Measurements from ENCODE around the gene NUDT21. TPM values are rescaled to one million over a fixed set of nuclear protein-coding genes. Genes with fewer than 3 reads are reported as not detected.

Gene NUDT21
- total RNA-seq, 1 donor from 2014 or later, result 45.8 TPM

DNA sequence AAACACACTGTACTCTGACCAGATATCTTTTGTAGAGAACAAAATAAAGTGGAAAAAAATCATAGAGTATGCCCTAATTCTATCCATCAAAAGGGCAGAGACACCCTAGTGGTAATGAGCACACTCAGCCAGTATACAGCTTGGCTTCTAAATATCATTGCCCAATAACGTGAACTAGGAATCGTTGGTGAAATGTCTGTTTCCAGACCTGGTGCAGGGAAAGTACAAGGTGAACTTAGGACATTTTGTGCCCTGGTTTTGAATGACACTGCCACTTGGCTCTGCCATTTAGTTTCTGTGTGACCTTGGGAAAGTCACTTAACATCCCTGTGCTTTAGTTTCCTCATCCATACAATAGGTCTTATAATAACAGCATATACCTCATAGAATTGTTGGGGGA lies 39.5 kb downstream of the NUDT21 start:
- DNase-seq (ENCODE audit: low read depth) (no peak), FAIRE-seq (no peak)
- no peak overlapping the region for H3K4me3 ChIP-seq (ENCODE audit: low read depth, low read length)
- no peak for TF ChIP-seq CTCF (IDR thresholded peaks at IDR 0.05; ENCODE audit: insufficient read depth, low read length, severe bottlenecking)
- no peaks in the 10 kb centered on the region for H3K27me3 ChIP-seq (ENCODE audit: control insufficient read depth, insufficient read depth, low read length)
- peaks cover 3% of the 10 kb centered on the region for H3K36me3 ChIP-seq (ENCODE audit: control insufficient read depth, insufficient read depth, low read length)

- TF ChIP-seq CTCF (IDR thresholded peaks at IDR 0.05; ENCODE audit: insufficient read depth, low read length, severe bottlenecking), result no peak
- Histone ChIP-seq H3K36me3 (ENCODE audit: control insufficient read depth, insufficient read depth, low read length) (peaks cover 3% of the 10 kb centered on the region), H3K27me3 (ENCODE audit: control insufficient read depth, insufficient read depth, low read length) (no peaks in the 10 kb centered on the region), H3K4me3 (ENCODE audit: low read depth, low read length) (no peak overlapping the region)
- no peak for DNase-seq (ENCODE audit: low read depth)
- no peak for FAIRE-seq
These were observed 40.0 kb downstream of the NUDT21 start for GRCh38 chr16:56411123-56411522.

DNA sequence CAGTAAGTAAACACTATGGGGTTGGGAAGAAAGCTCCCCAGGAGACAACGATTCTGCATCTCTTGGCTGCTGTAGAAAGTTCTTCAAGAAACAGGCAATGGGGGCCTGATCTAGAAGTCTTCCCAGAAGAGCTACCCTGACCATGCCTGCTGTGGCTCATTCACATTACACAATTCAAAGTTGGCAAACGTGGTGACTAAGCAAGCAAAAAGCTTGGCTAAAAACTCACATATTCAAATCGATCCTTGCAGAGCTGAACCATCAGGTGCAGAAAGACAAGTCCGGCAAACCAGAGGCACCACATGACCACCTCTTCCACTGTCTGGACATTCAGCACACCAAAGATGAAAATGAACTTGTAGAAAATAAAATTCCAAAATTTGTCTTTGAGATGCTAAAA lies 41.9 kb downstream of the NUDT21 start:
- peak; percentile 89 for DNase-seq (ENCODE audit: low read depth)
- Histone ChIP-seq H3K27me3 (ENCODE audit: control insufficient read depth, insufficient read depth, low read length) (no peaks in the 10 kb centered on the region), H3K4me3 (ENCODE audit: low read depth, low read length) (no peak overlapping the region), H3K36me3 (ENCODE audit: control insufficient read depth, insufficient read depth, low read length) (peaks cover 7% of the 10 kb centered on the region)
- no peak for TF ChIP-seq CTCF (IDR thresholded peaks at IDR 0.05; ENCODE audit: insufficient read depth, low read length, severe bottlenecking)
- peak; percentile 81 for FAIRE-seq

- TF ChIP-seq CTCF (IDR thresholded peaks at IDR 0.05; ENCODE audit: insufficient read depth, low read length, severe bottlenecking), result no peak
- peaks cover 7% of the 10 kb centered on the region for H3K36me3 ChIP-seq (ENCODE audit: control insufficient read depth, insufficient read depth, low read length)
- FAIRE-seq, result no peak
- peak; percentile 65 for DNase-seq (ENCODE audit: low read depth)
- H3K4me3 ChIP-seq (ENCODE audit: low read depth, low read length), result no peak overlapping the region
- no peaks in the 10 kb centered on the region for H3K27me3 ChIP-seq (ENCODE audit: control insufficient read depth, insufficient read depth, low read length)
These were observed 42.6 kb downstream of the NUDT21 start for GRCh38 chr16:56408379-56409098.

GRCh38 chr16:56405977-56406672 lies 45.0 kb downstream of the NUDT21 start:
- no peaks in the 10 kb centered on the region for H3K27me3 ChIP-seq (ENCODE audit: control insufficient read depth, insufficient read depth, low read length)
- peaks cover 17% of the 10 kb centered on the region for H3K36me3 ChIP-seq (ENCODE audit: control insufficient read depth, insufficient read depth, low read length)
- no peak overlapping the region for H3K4me3 ChIP-seq (ENCODE audit: low read depth, low read length)
- DNase-seq (ENCODE audit: low read depth) (no peak), FAIRE-seq (no peak)
- TF ChIP-seq CTCF (IDR thresholded peaks at IDR 0.05; ENCODE audit: insufficient read depth, low read length, severe bottlenecking), result no peak

All from bronchial epithelial cell (primary cell).